HG03378 (cell line): Measurements from ENCODE around the gene DOCK4.

ENCODE experiments used
- ATAC-seq: cut with Tn5 transposase; IDR thresholded peaks from one replicate; pipeline ENCODE4 v1.9.1; 2021; ENCODE audit warnings: mild to moderate bottlenecking, moderate library complexity; ENCODE audit not compliant: unreplicated experiment

The DOCK4 gene

GRCh38 chr7:111784296-111784695 is 421.9 kb downstream of the DOCK4 start:
- ATAC-seq = no peak

- no peak for ATAC-seq
Measured at GRCh38 chr7:111783854-111784253, 422.3 kb downstream of the DOCK4 start.

- no peak for ATAC-seq
Measured at GRCh38 chr7:111780527-111780926, 425.7 kb downstream of the DOCK4 start.

GRCh38 chr7:111775206-111775605 is 431.0 kb downstream of the DOCK4 start:
- ATAC-seq = no peak

- no peak for ATAC-seq
Measured at GRCh38 chr7:111772716-111773115, 433.5 kb downstream of the DOCK4 start.

- no peak for ATAC-seq
Measured at GRCh38 chr7:111771638-111772037, 434.6 kb downstream of the DOCK4 start.

GRCh38 chr7:111770116-111770515 is 436.1 kb downstream of the DOCK4 start:
- no peak for ATAC-seq

GRCh38 chr7:111765751-111766643 is 440.2 kb downstream of the DOCK4 start:
- no peak for ATAC-seq

- ATAC-seq = no peak
Measured at GRCh38 chr7:111763221-111763801, 442.9 kb downstream of the DOCK4 start.

GRCh38 chr7:111762799-111763198 is 443.4 kb downstream of the DOCK4 start:
- ATAC-seq = no peak

GRCh38 chr7:111762211-111762610 is 444.0 kb downstream of the DOCK4 start:
- ATAC-seq = no peak

- ATAC-seq = no peak
Measured at GRCh38 chr7:111760043-111760442, 446.2 kb downstream of the DOCK4 start.

- ATAC-seq = no peak
Measured at GRCh38 chr7:111758332-111758731, 447.9 kb downstream of the DOCK4 start.

GRCh38 chr7:111756687-111757178 is 449.5 kb downstream of the DOCK4 start:
- ATAC-seq = no peak

- no peak for ATAC-seq
Measured at GRCh38 chr7:111755383-111755782, 450.8 kb downstream of the DOCK4 start.

- no peak for ATAC-seq
Measured at GRCh38 chr7:111753968-111754367, 452.2 kb downstream of the DOCK4 start.

GRCh38 chr7:111752022-111752582 is 454.1 kb downstream of the DOCK4 start:
- ATAC-seq = peak; percentile 89

GRCh38 chr7:111750878-111751277 is 455.3 kb downstream of the DOCK4 start:
- ATAC-seq = no peak

GRCh38 chr7:111750228-111750627 is 456.0 kb downstream of the DOCK4 start:
- ATAC-seq = no peak

GRCh38 chr7:111749625-111750024 is 456.6 kb downstream of the DOCK4 start:
- ATAC-seq = no peak

- no peak for ATAC-seq
Measured at GRCh38 chr7:111747718-111748117, 458.5 kb downstream of the DOCK4 start.

- ATAC-seq = no peak
Measured at GRCh38 chr7:111746950-111747349, 459.2 kb downstream of the DOCK4 start.
